HepG2 (cell line): ENCODE data around the gene CDK6. TPM values are rescaled to one million over a fixed set of nuclear protein-coding genes. Genes with fewer than 3 reads are reported as not detected.
A peak's percentile ranks its signal among the peaks of the same experiment; 100 is the strongest.

ENCODE experiments used
- ATAC-seq: fragments of 200-7000 bp; cut with Tn5 transposase; 3 replicates; pipeline ENCODE4 v1.9.1; 2020; ENCODE audit warnings: mild to moderate bottlenecking, moderate library complexity
- BruUV-seq: library from RNA; stranded (reverse); fragments of 400-500 nt; replicated peaks from 2 replicates; lab custom pipeline; 2021; lab: Mats Ljungman, UMichigan
- CTCF ChIA-PET: fragments of 300-600 bp; formaldehyde crosslinking; extraction: SDS; loops from one replicate; lab custom pipeline; 2021; ENCODE audit warnings: low total read pairs, inconsistent platforms, low intra/inter-chr PET ratio; lab: Yijun Ruan, JAX
- POLR2A ChIA-PET: fragments of 350-600 bp; sonication (Branson Sonifier 250); formaldehyde crosslinking; loops from one replicate; lab custom pipeline; 2020; ENCODE audit warnings: antibody characterized with exemption, inconsistent platforms; lab: Yijun Ruan, JAX
- DNase-seq: peaks from one replicate; pipeline ENCODE4 v3.0.0-alpha.2; 2015; ENCODE audit warnings: low spot score
- FAIRE-seq: peaks from 3 replicates; lab custom pipeline; 2011; peaks lifted over from hg19 to GRCh38; lab: Jason Lieb, UNC
- H2AFZ ChIP-seq: one replicate; pipeline ENCODE4 v1.6.1; 2011; ENCODE audit warnings: low read length, inconsistent platforms
- H3K27ac ChIP-seq: fragments of 300-600 bp; 3 replicates; pipeline ENCODE4 v1.8.0; 2011; ENCODE audit warnings: mixed run types, mild to moderate bottlenecking, mixed read lengths, low read length, inconsistent platforms; ENCODE audit not compliant: insufficient read depth; ENCODE audit errors: extremely low read length
- H3K27me3 ChIP-seq, 2 experiments: fragments of 200-600 bp in 1 of 2; 2 replicates in 1 of 2; 3 replicates in 1 of 2; pipeline versions ENCODE4 v1.6.0 to v1.8.0; 2011; ENCODE audit warnings: low read length in 2 of 2, mild to moderate bottlenecking in 2 of 2, moderate library complexity in 2 of 2, inconsistent platforms in 1 of 2; ENCODE audit not compliant: insufficient read depth in 2 of 2, control insufficient read depth in 1 of 2
- H3K36me3 ChIP-seq, 2 experiments: fragments of 200-600 bp in 1 of 2; replicated peaks in 1 of 2; 2 replicates in 1 of 2; 3 replicates in 1 of 2; pipeline versions ENCODE4 v1.5.1 to v1.8.0; 2011; ENCODE audit warnings: low read length in 2 of 2, inconsistent platforms in 1 of 2; ENCODE audit not compliant: insufficient read depth in 2 of 2, control insufficient read depth in 1 of 2
- H3K4me1 ChIP-seq: 2 replicates; pipeline ENCODE4 v1.5.1; 2012; ENCODE audit warnings: low read length, inconsistent platforms; ENCODE audit not compliant: insufficient read depth
- H3K4me2 ChIP-seq: 2 replicates; pipeline ENCODE4 v1.6.0; 2011; ENCODE audit warnings: low read depth, low read length, inconsistent platforms
- H3K4me3 ChIP-seq, 3 experiments: fragments of 200-600 bp in 1 of 3; sonication (generic), shearing (Covaris generic) in 1 of 3; replicated peaks in 1 of 3; 2 replicates each; pipeline ENCODE4 v1.5.1; 2011 to 2016; ENCODE audit warnings: low read length in 3 of 3, inconsistent platforms in 2 of 3, low read depth in 2 of 3, mild to moderate bottlenecking in 2 of 3, control low read depth in 1 of 3, mixed read lengths in 1 of 3; ENCODE audit not compliant: insufficient read depth in 1 of 3
- H3K79me2 ChIP-seq: one replicate; pipeline ENCODE4 v1.6.1; 2011; ENCODE audit warnings: low read length, inconsistent platforms; ENCODE audit not compliant: insufficient read depth
- H3K9ac ChIP-seq: 2 replicates; pipeline ENCODE4 v1.6.0; 2011; ENCODE audit warnings: mild to moderate bottlenecking, low read depth, low read length, inconsistent platforms; ENCODE audit not compliant: insufficient read depth
- H3K9me3 ChIP-seq: 2 replicates; pipeline ENCODE4 v1.5.1; 2012; ENCODE audit warnings: mild to moderate bottlenecking, low read length
- H4K20me1 ChIP-seq: 2 replicates; pipeline ENCODE4 v1.6.0; 2011; ENCODE audit warnings: inconsistent platforms, mild to moderate bottlenecking, low read length, moderate library complexity; ENCODE audit not compliant: insufficient read depth
- CCDC6 ChIP-seq: sonication (generic); formaldehyde crosslinking; IDR thresholded peaks from 2 replicates; pipeline ENCODE4 v1.8.1; 2022; ENCODE audit warnings: mild to moderate bottlenecking, missing genetic modification reagents, moderate library complexity
- TBX2 ChIP-seq: sonication (generic); formaldehyde crosslinking; IDR thresholded peaks from 2 replicates; pipeline ENCODE4 v1.5.0; 2020; ENCODE audit warnings: missing genetic modification reagents, mild to moderate bottlenecking, borderline replicate concordance
- ZNF674 ChIP-seq: sonication (generic); formaldehyde crosslinking; IDR thresholded peaks from 2 replicates; pipeline ENCODE4 v1.5.0; 2020; ENCODE audit warnings: low read depth, mild to moderate bottlenecking, missing genetic modification reagents
- in situ Hi-C: cut with HindIII; loops from 2 replicates; pipeline ENCODE4 v1.10.0; 2017; ENCODE audit warnings: low pct_unique_long_range_greater_than_20kb; ENCODE audit not compliant: extremely low pct_ligation_motif_present
- intact Hi-C: fragments of 100-400 bp; cut with micrococcal nuclease; formaldehyde crosslinking; loops from one replicate; pipeline ENCODE4 v1.10.0; 2022; ENCODE audit not compliant: unreplicated experiment
- polyA plus RNA-seq, 8 experiments: library from polyadenylated mRNA; depleted of rRNA in 3 of 8; stranded (reverse) in 7 of 8; unstranded in 1 of 8; fragments of >200 nt; fragmentation: Illumina TruSeq in 4 of 8; extraction: Trizol in 4 of 8; gene quantifications; 2 replicates each; pipeline versions ENCODE4 v1.2.1 to v1.2.3, GENCODE V29; 2011 to 2016; ENCODE audit warnings: low read depth in 4 of 8, missing spikeins in 1 of 8, mixed read lengths in 1 of 8; ENCODE audit not compliant: insufficient read depth in 1 of 8
- total RNA-seq, 5 experiments: library from RNA; depleted of rRNA; stranded (reverse); fragments of >200 nt; fragmentation: Illumina TruSeq; extraction: Trizol; gene quantifications; 2 replicates each; pipeline ENCODE4 v1.2.3, GENCODE V29; 2016; ENCODE audit warnings: low read depth in 1 of 5
- TF ChIP-seq, protein P1 (sequence below): sonication (generic); formaldehyde crosslinking; IDR thresholded peaks from 2 replicates; pipeline ENCODE4 v1.4.0; 2020; ENCODE audit warnings: missing genetic modification reagents, borderline replicate concordance
- TF ChIP-seq, protein P2 (sequence below): sonication (generic); formaldehyde crosslinking; IDR thresholded peaks from 2 replicates; pipeline ENCODE4 v1.4.0; 2020; ENCODE audit warnings: missing genetic modification reagents

CDK6 gene
- total and polyA plus RNA-seq, 2 of the 13 experiments (the other 11 are each of a cell fraction or from before 2014, with no cell fraction given), result 34.6 to 90.8 TPM

DNA sequence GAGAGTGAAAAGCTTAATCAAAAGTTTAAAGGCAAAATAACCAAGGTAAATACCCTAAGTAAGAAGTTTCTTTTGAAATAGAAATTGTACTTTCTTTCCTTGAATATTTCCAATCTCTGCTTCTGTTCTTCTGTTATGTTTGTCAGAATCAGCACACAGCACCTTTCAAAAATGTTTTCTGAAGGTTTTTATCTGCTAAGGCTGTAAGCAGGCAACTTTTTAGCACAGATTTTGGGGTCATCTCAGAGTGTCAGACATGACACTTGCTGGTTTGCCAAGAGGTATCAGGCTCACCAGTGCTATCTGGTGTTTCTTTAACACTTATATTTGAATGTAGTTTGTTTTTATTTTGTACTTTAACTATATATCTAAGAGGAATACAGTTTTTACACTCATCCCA is 94.2 kb downstream of the CDK6 start:
- no peak overlapping the region for H3K9ac ChIP-seq
- no peaks in the 10 kb centered on the region for H3K27me3 ChIP-seq
- peaks cover 42% of the 10 kb centered on the region for H3K4me1 ChIP-seq
- in situ Hi-C loops, result no loop called here
- BruUV-seq, result no TSS peak
- H3K79me2 ChIP-seq, result peaks cover 89% of the 10 kb centered on the region
- intact Hi-C loops, result no loop called here
- H3K4me3 ChIP-seq, result no peak overlapping the region
- no peaks in the 10 kb centered on the region for H3K9me3 ChIP-seq
- H3K4me2 ChIP-seq, result no peak overlapping the region
- FAIRE-seq (no peak), ATAC-seq (no peak), DNase-seq (no peak)
- CTCF ChIA-PET, result no interaction called here
- H2AFZ ChIP-seq, result no peak overlapping the region
- TF ChIP-seq, protein P1, sequence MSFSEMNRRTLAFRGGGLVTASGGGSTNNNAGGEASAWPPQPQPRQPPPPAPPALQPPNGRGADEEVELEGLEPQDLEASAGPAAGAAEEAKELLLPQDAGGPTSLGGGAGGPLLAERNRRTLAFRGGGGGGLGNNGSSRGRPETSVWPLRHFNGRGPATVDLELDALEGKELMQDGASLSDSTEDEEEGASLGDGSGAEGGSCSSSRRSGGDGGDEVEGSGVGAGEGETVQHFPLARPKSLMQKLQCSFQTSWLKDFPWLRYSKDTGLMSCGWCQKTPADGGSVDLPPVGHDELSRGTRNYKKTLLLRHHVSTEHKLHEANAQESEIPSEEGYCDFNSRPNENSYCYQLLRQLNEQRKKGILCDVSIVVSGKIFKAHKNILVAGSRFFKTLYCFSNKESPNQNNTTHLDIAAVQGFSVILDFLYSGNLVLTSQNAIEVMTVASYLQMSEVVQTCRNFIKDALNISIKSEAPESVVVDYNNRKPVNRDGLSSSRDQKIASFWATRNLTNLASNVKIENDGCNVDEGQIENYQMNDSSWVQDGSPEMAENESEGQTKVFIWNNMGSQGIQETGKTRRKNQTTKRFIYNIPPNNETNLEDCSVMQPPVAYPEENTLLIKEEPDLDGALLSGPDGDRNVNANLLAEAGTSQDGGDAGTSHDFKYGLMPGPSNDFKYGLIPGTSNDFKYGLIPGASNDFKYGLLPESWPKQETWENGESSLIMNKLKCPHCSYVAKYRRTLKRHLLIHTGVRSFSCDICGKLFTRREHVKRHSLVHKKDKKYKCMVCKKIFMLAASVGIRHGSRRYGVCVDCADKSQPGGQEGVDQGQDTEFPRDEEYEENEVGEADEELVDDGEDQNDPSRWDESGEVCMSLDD (CRISPR knock-in tag), result no peak
- TF ChIP-seq TBX2, result no peak
- TF ChIP-seq ZNF674, result no peak
- TF ChIP-seq, protein P2, sequence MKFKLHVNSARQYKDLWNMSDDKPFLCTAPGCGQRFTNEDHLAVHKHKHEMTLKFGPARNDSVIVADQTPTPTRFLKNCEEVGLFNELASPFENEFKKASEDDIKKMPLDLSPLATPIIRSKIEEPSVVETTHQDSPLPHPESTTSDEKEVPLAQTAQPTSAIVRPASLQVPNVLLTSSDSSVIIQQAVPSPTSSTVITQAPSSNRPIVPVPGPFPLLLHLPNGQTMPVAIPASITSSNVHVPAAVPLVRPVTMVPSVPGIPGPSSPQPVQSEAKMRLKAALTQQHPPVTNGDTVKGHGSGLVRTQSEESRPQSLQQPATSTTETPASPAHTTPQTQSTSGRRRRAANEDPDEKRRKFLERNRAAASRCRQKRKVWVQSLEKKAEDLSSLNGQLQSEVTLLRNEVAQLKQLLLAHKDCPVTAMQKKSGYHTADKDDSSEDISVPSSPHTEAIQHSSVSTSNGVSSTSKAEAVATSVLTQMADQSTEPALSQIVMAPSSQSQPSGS (CRISPR knock-in tag), result no peak
- TF ChIP-seq CCDC6 (CRISPR knock-in tag), result no peak
- H4K20me1 ChIP-seq, result peaks cover 6% of the 10 kb centered on the region
- H3K27ac ChIP-seq, result peak overlapping the region; percentile 38
- peaks cover under 1 to 14% of the 10 kb centered on the region in 2 experiments for H3K36me3 ChIP-seq
- POLR2A ChIA-PET, result no interaction called here
